Osteoblast (primary cell): ENCODE results near the gene TMEM161A. TPM values are rescaled to one million over a fixed set of nuclear protein-coding genes. Genes with fewer than 3 reads are reported as not detected.

Experiments
- DNase-seq: peaks from one replicate; pipeline ENCODE4 v3.0.0; 2011; ENCODE audit warnings: low spot score, mixed read lengths; ENCODE audit not compliant: insufficient read length; ENCODE audit errors: missing footprints
- H2AFZ ChIP-seq: 2 replicates; pipeline ENCODE4 v1.6.0; 2011; ENCODE audit warnings: mild to moderate bottlenecking, low read length
- H3K27ac ChIP-seq: 2 replicates; pipeline ENCODE4 v1.5.1; 2011; ENCODE audit warnings: mild to moderate bottlenecking, low read depth, low read length, moderate library complexity
- H3K27me3 ChIP-seq: 2 replicates; pipeline ENCODE4 v1.6.0; 2012; ENCODE audit warnings: mild to moderate bottlenecking, control low read depth, inconsistent platforms, low read length, moderate library complexity; ENCODE audit not compliant: insufficient read depth
- H3K36me3 ChIP-seq: 2 replicates; pipeline ENCODE4 v1.5.1; 2011; ENCODE audit warnings: mild to moderate bottlenecking, low read length, control low read depth, moderate library complexity; ENCODE audit not compliant: insufficient read depth
- H3K4me1 ChIP-seq: 2 replicates; pipeline ENCODE4 v1.5.1; 2011; ENCODE audit warnings: mild to moderate bottlenecking, low read length, control low read depth, moderate library complexity; ENCODE audit not compliant: insufficient read depth
- H3K4me2 ChIP-seq: 2 replicates; pipeline ENCODE4 v1.6.0; 2011; ENCODE audit warnings: mild to moderate bottlenecking, low read length; ENCODE audit not compliant: insufficient read depth
- H3K4me3 ChIP-seq: fragments of 200-600 bp; sonication (generic); 3 replicates; pipeline ENCODE4 v1.5.1; 2012; ENCODE audit warnings: mild to moderate bottlenecking, low read length, inconsistent platforms; ENCODE audit not compliant: insufficient read depth
- H3K79me2 ChIP-seq: 2 replicates; pipeline ENCODE4 v1.6.0; 2012; ENCODE audit warnings: mild to moderate bottlenecking, low read length, control low read depth, inconsistent platforms; ENCODE audit not compliant: insufficient read depth
- H3K9me3 ChIP-seq: 2 replicates; pipeline ENCODE4 v1.5.1; 2011; ENCODE audit warnings: low read depth, low read length, control low read depth
- H4K20me1 ChIP-seq: 2 replicates; pipeline ENCODE4 v1.6.0; 2012; ENCODE audit warnings: mild to moderate bottlenecking, low read length, control low read depth; ENCODE audit not compliant: insufficient read depth
- total RNA-seq: library from RNA; depleted of rRNA; stranded (reverse); fragments of >200 nt; gene quantifications from 2 replicates; pipeline ENCODE4 v1.2.3, GENCODE V29; 2012
- TF ChIP-seq, protein P1 (sequence below): IDR thresholded peaks from 2 replicates; pipeline ENCODE4 v1.5.1; 2011; ENCODE audit warnings: mild to moderate bottlenecking, low read depth, low read length, moderate library complexity; ENCODE audit errors: extremely low read depth

Gene TMEM161A
- total RNA-seq, 1 donor, result 13.8 TPM

DNA sequence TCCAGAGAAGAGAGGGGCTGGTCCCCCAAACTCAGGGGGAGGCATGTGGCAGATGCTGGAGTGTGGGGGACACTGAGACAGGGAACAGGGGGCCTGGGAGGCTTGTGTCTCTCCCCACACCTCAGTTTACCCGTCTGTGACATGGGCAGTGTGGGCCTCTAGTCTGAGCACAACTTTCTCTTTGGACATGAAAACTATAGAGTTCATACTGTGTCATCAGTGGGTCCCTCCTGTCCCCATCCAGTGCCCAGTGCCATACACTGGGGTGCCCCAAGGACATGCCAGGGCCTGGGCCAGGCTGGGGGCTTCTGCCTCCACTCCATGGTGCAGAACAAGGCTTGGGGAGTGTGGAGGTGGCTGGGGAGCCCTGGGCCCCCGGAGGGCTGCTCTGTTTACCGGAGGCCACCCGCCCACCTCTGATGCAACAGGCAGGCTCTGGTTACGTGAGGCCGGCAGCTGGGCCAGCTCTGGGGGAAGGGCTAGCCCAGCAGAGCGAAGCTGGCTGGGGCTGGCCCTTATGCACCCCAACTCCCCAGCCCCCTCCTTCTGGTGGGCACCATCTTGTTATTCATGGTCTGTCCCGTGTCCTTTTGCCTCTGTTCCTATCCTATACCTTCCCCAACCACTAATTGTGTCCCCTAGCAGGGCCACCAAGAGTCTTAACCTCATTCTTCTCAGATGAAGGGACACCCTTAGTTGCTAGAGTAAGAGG lies 33.7 kb upstream of the TMEM161A start:
- H3K9me3 ChIP-seq, result no peaks in the 10 kb centered on the region
- H3K79me2 ChIP-seq, result no peaks in the 10 kb centered on the region
- no peak overlapping the region for H3K4me2 ChIP-seq
- H3K4me3 ChIP-seq, result no peak overlapping the region
- no peak overlapping the region for H3K27ac ChIP-seq
- peak; percentile 96 for DNase-seq
- H4K20me1 ChIP-seq, result peaks cover 3% of the 10 kb centered on the region
- H3K4me1 ChIP-seq, result peaks cover 11% of the 10 kb centered on the region
- H3K27me3 ChIP-seq, result no peaks in the 10 kb centered on the region
- no peaks in the 10 kb centered on the region for H3K36me3 ChIP-seq
- TF ChIP-seq, protein P1, sequence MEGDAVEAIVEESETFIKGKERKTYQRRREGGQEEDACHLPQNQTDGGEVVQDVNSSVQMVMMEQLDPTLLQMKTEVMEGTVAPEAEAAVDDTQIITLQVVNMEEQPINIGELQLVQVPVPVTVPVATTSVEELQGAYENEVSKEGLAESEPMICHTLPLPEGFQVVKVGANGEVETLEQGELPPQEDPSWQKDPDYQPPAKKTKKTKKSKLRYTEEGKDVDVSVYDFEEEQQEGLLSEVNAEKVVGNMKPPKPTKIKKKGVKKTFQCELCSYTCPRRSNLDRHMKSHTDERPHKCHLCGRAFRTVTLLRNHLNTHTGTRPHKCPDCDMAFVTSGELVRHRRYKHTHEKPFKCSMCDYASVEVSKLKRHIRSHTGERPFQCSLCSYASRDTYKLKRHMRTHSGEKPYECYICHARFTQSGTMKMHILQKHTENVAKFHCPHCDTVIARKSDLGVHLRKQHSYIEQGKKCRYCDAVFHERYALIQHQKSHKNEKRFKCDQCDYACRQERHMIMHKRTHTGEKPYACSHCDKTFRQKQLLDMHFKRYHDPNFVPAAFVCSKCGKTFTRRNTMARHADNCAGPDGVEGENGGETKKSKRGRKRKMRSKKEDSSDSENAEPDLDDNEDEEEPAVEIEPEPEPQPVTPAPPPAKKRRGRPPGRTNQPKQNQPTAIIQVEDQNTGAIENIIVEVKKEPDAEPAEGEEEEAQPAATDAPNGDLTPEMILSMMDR, result no peak
- H2AFZ ChIP-seq, result peak overlapping the region; percentile 51

DNA sequence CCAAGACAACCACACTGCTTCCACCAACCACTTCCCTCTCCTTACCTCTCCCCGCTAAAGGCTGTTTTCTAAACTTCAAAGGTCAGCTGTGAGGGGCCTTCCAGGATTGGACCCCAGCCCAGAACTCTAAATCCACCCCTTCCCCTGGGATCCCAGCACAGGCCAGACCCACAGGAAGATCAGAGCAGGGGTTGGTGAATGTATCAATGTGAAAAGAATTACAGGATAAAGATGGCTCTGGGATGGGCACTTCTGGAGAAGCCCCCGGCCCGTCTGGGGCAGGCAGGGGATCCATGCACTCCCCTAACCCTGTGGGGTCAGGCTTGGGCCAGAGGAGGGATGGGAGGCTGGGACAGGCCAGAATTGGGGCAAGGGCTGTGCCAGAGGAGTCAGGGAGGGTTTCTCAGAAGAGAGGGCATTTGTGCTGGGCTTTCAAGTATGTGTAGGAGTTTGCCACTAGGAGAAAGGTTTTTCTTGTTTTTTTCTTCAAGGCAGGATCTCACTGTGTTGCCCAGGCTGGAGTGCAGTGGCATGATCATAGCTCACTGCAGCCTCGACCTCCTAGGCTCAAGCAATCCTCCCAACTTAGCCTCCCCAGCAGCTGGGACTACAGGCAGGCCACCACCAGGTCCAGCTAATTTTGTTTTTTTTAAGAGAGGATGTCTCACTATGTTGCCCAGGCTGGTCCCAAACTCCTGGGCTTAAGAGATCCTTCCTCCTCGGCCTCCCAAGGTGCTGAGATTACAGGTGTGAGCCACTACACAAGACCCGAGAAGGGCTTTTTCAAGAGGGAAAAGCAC lies 32.8 kb upstream of the TMEM161A start:
- DNase-seq, result no peak
- Histone ChIP-seq H2AFZ (no peak overlapping the region), H3K36me3 (no peaks in the 10 kb centered on the region), H3K27ac (no peak overlapping the region), H3K9me3 (no peaks in the 10 kb centered on the region), H3K27me3 (no peaks in the 10 kb centered on the region), H3K79me2 (no peaks in the 10 kb centered on the region), H3K4me1 (peaks cover 11% of the 10 kb centered on the region), H4K20me1 (peaks cover 3% of the 10 kb centered on the region), H3K4me2 (no peak overlapping the region), H3K4me3 (no peak overlapping the region)
- TF ChIP-seq, protein P1, result no peak

DNA sequence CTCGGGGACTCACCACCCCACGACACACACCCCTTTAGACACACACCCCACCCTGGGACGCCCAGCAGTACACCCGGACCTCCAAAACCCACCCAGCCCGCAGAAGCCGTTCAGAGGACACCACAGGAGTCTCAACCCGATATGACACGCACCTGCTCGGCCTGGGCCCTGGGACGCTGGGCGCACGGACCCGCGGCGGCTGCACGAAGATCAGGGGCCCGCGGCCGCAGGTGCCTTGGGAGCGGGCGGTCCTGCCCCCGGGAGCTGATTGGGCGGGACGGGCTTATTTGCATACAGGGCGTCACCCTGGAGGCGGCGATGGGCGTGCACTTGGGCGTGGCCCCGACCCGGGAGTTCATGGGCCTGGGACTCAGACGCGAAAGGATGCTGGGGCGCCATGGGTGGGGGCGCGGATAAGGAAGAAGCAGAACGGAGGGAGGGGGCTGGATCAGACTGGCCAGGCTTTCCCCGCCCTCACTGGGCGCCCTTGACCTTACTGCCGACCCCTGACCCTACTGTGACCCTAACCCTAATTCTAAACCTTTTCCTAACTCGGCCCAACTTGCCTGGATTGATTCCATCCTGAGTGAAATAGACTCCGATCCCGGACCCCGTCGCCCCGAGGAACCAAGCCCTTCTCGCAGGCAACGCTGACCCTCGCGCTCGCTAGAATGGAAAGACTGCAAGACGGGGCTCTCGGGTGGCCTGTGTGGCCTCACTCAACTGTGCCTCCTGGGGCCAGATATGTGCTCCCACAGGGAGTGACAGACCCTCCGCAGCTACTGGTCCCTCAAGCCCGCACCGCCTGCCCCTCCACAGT lies 32.0 kb upstream of the TMEM161A start, which contains the start of gene MEF2B:
Gene MEF2B (minus strand): TSS at position 211 of the 820 bp plus-strand sequence. CDS start 19,528 bp downstream, outside the sequence.
- H3K79me2 ChIP-seq, result no peaks in the 10 kb centered on the region
- H3K9me3 ChIP-seq, result no peaks in the 10 kb centered on the region
- H3K36me3 ChIP-seq, result no peaks in the 10 kb centered on the region
- peak within 1 kb of the TSS; percentile 30 for H3K4me3 ChIP-seq
- peaks cover 3% of the 10 kb centered on the region for H4K20me1 ChIP-seq
- H3K27me3 ChIP-seq, result no peaks in the 10 kb centered on the region
- no peak within 1 kb of the TSS for H2AFZ ChIP-seq
- TF ChIP-seq, protein P1, result no peak
- peaks cover 11% of the 10 kb centered on the region for H3K4me1 ChIP-seq
- peak within 1 kb of the TSS; percentile 18 for H3K4me2 ChIP-seq
- peak; percentile 97 for DNase-seq
- H3K27ac ChIP-seq, result no peak within 1 kb of the TSS
